Fibroblast of lung (primary cell): Measurements from ENCODE around the gene MSX1. TPM values are rescaled to one million over a fixed set of nuclear protein-coding genes. Genes with fewer than 3 reads are reported as not detected.
A peak's percentile ranks its signal among the peaks of the same experiment; 100 is the strongest.

Source experiments
- DNase-seq, 2 donors: peaks; one replicate each; pipeline versions ENCODE4 v3.0.0 to v3.0.0-alpha.2; 2010; ENCODE audit warnings: low read depth in 2 of 2
- H2AFZ ChIP-seq: 2 replicates; pipeline ENCODE4 v1.5.1; 2012; ENCODE audit warnings: low read length, control low read depth, inconsistent platforms
- H3K27ac ChIP-seq: 2 replicates; pipeline ENCODE4 v1.5.1; 2011; ENCODE audit warnings: low read length, control low read depth; ENCODE audit not compliant: insufficient read depth
- H3K27me3 ChIP-seq: 2 replicates; pipeline ENCODE4 v1.5.1; 2011; ENCODE audit warnings: mild to moderate bottlenecking, low read length; ENCODE audit not compliant: control insufficient read depth, insufficient read depth
- H3K36me3 ChIP-seq: 2 replicates; pipeline ENCODE4 v1.5.1; 2011; ENCODE audit warnings: low read length; ENCODE audit not compliant: control insufficient read depth, insufficient read depth
- H3K4me1 ChIP-seq: 2 replicates; pipeline ENCODE4 v1.5.1; 2011; ENCODE audit warnings: low read length; ENCODE audit not compliant: control insufficient read depth, insufficient read depth; ENCODE audit errors: extremely low read depth
- H3K4me2 ChIP-seq: 2 replicates; pipeline ENCODE4 v1.5.1; 2011; ENCODE audit warnings: low read length, control low read depth; ENCODE audit not compliant: insufficient read depth; ENCODE audit errors: extremely low read depth
- H3K4me3 ChIP-seq, 4 experiments: fragments of 200-600 bp in 1 of 4; sonication (generic) in 1 of 4; replicated peaks in 1 of 4; 2 replicates each; pipeline ENCODE4 v1.5.1; 2011 to 2016; ENCODE audit warnings: low read length in 4 of 4, low read depth in 3 of 4, mild to moderate bottlenecking in 3 of 4, control low read depth in 2 of 4, inconsistent platforms in 1 of 4, mixed read lengths in 1 of 4; ENCODE audit not compliant: insufficient read depth in 1 of 4; ENCODE audit errors: control extremely low read depth in 1 of 4
- H3K79me2 ChIP-seq: 2 replicates; pipeline ENCODE4 v1.5.1; 2012; ENCODE audit warnings: mild to moderate bottlenecking, low read length, inconsistent platforms; ENCODE audit not compliant: control insufficient read depth, insufficient read depth
- H3K9ac ChIP-seq: 2 replicates; pipeline ENCODE4 v1.5.1; 2011; ENCODE audit warnings: mild to moderate bottlenecking, low read length, control low read depth; ENCODE audit not compliant: insufficient read depth
- H3K9me3 ChIP-seq: 2 replicates; pipeline ENCODE4 v1.5.1; 2012; ENCODE audit warnings: low read depth, low read length; ENCODE audit not compliant: control insufficient read depth, insufficient read depth
- H4K20me1 ChIP-seq: 2 replicates; pipeline ENCODE4 v1.5.1; 2011; ENCODE audit warnings: low read length; ENCODE audit not compliant: control insufficient read depth, insufficient read depth; ENCODE audit errors: extremely low read depth
- CTCF ChIP-seq, 2 donors: IDR thresholded peaks in 1 of 2; conservative IDR thresholded peaks in 1 of 2; 1 replicate in 1 of 2; 2 replicates in 1 of 2; pipeline ENCODE4 v1.5.1; 2011 to 2012; ENCODE audit warnings: low read length in 2 of 2, control low read depth in 1 of 2, inconsistent platforms in 1 of 2, low read depth in 1 of 2, mild to moderate bottlenecking in 1 of 2
- EZH2 ChIP-seq: IDR thresholded peaks from 2 replicates; pipeline ENCODE4 v1.5.1; 2012; ENCODE audit warnings: low read length, control low read depth, mild to moderate bottlenecking; ENCODE audit errors: missing control alignments
- polyA plus RNA-seq, 2 donors: library from polyadenylated mRNA; depleted of rRNA in 1 of 2; stranded (reverse) in 1 of 2; unstranded in 1 of 2; fragments of >200 nt; gene quantifications; 2 replicates each; pipeline ENCODE4 v1.2.1, GENCODE V29; 2011 to 2012; ENCODE audit warnings: missing spikeins in 1 of 2
- total RNA-seq: library from RNA; depleted of rRNA; stranded (reverse); fragments of >200 nt; gene quantifications from 2 replicates; pipeline ENCODE4 v1.2.1, GENCODE V29; 2014

MSX1 gene
- total and polyA plus RNA-seq, 2 donors (not counting 1 experiment from before 2014, with no cell fraction given): 1.3 to 2.1 TPM

GRCh38 chr4:4852591-4853362 is 6.7 kb upstream of the MSX1 start:
- Histone ChIP-seq H4K20me1 (no peaks in the 10 kb centered on the region), H3K4me1 (peaks cover 6% of the 10 kb centered on the region), H3K27ac (peak overlapping the region; percentile 65), H3K79me2 (no peaks in the 10 kb centered on the region), H3K4me3 (peak overlapping the region; percentile 15 to 46 (median 35)), H3K9ac (peak overlapping the region; percentile 37), H3K4me2 (peak overlapping the region; percentile 90), H3K27me3 (peaks cover 10% of the 10 kb centered on the region), H2AFZ (peak overlapping the region; percentile 89), H3K9me3 (no peaks in the 10 kb centered on the region), H3K36me3 (no peaks in the 10 kb centered on the region)
- peak; percentile 38 to 75 for DNase-seq
- TF ChIP-seq CTCF (conservative IDR thresholded peaks at IDR 0.05 in 1 of 2, IDR thresholded peaks at IDR 0.05 in 1 of 2; ENCODE audit: low read depth in 1 of 2, low read length in 2 of 2) (peak; percentile 15 to 22), EZH2 (no peak)

- TF ChIP-seq CTCF (conservative IDR thresholded peaks at IDR 0.05 in 1 of 2, IDR thresholded peaks at IDR 0.05 in 1 of 2; ENCODE audit: low read depth in 1 of 2, low read length in 2 of 2) (no peak), EZH2 (no peak)
- peak overlapping the region; percentile 15 to 46 (median 35) for H3K4me3 ChIP-seq
- peak overlapping the region; percentile 90 for H3K4me2 ChIP-seq
- H3K27ac ChIP-seq: peak overlapping the region; percentile 65
- no peaks in the 10 kb centered on the region for H3K79me2 ChIP-seq
- H4K20me1 ChIP-seq: no peaks in the 10 kb centered on the region
- H2AFZ ChIP-seq: peak overlapping the region; percentile 89
- DNase-seq: no peak
- H3K9me3 ChIP-seq: no peaks in the 10 kb centered on the region
- H3K4me1 ChIP-seq: peaks cover 6% of the 10 kb centered on the region
- H3K27me3 ChIP-seq: peaks cover 13% of the 10 kb centered on the region
- H3K9ac ChIP-seq: peak overlapping the region; percentile 37
- H3K36me3 ChIP-seq: no peaks in the 10 kb centered on the region
These were observed 6.1 kb upstream of the MSX1 start for GRCh38 chr4:4853371-4853823.

- H3K27me3 ChIP-seq: peaks cover 15% of the 10 kb centered on the region
- H3K4me3 ChIP-seq: no peak overlapping the region
- H3K27ac ChIP-seq: no peak overlapping the region
- H3K9me3 ChIP-seq: no peaks in the 10 kb centered on the region
- H3K4me2 ChIP-seq: peak overlapping the region; percentile 90
- TF ChIP-seq EZH2 (peak; percentile 70), CTCF (conservative IDR thresholded peaks at IDR 0.05 in 1 of 2, IDR thresholded peaks at IDR 0.05 in 1 of 2; ENCODE audit: low read depth in 1 of 2, low read length in 2 of 2) (no peak)
- H3K36me3 ChIP-seq: no peaks in the 10 kb centered on the region
- H3K4me1 ChIP-seq: peaks cover 6% of the 10 kb centered on the region
- H4K20me1 ChIP-seq: no peaks in the 10 kb centered on the region
- H2AFZ ChIP-seq: no peak overlapping the region
- H3K79me2 ChIP-seq: no peaks in the 10 kb centered on the region
- no peak for DNase-seq
- H3K9ac ChIP-seq: no peak overlapping the region
These were observed 5.4 kb upstream of the MSX1 start for GRCh38 chr4:4853921-4854648.
